Astrocyte of the spinal cord (primary cell): ENCODE results near the gene RAI14.

Experiments
- DNase-seq: peaks from one replicate; pipeline ENCODE4 v3.0.0; 2011; ENCODE audit warnings: low read depth, low spot score
- H3K4me3 ChIP-seq: 2 replicates; pipeline ENCODE4 v1.5.1; 2011; ENCODE audit warnings: low read depth, mild to moderate bottlenecking, low read length, moderate library complexity
- CTCF ChIP-seq: IDR thresholded peaks from 2 replicates; pipeline ENCODE4 v1.5.1; 2012; ENCODE audit warnings: low read depth, mild to moderate bottlenecking, low read length, inconsistent platforms
- in situ Hi-C: cut with HindIII; loops from 2 replicates; pipeline ENCODE4 v1.10.0; 2017; ENCODE audit warnings: low sequenced_read_pairs

The RAI14 gene

GRCh38 chr5:34857161-34857560 is 201.0 kb downstream of the RAI14 start:
- in situ Hi-C loops = no loop called here
- TF ChIP-seq CTCF = no peak
- no peak overlapping the region for H3K4me3 ChIP-seq
- DNase-seq = no peak

- no peak for TF ChIP-seq CTCF
- in situ Hi-C loops = no loop called here
- no peak overlapping the region for H3K4me3 ChIP-seq
- DNase-seq = no peak
These were observed 201.8 kb downstream of the RAI14 start for GRCh38 chr5:34857894-34858293.

GRCh38 chr5:34858790-34859189 is 202.7 kb downstream of the RAI14 start:
- no peak for TF ChIP-seq CTCF
- in situ Hi-C loops = no loop called here

GRCh38 chr5:34859253-34859652 is 203.1 kb downstream of the RAI14 start:
- DNase-seq = no peak
- in situ Hi-C loops = no loop called here
- TF ChIP-seq CTCF = no peak
- no peak overlapping the region for H3K4me3 ChIP-seq

More at GRCh38 chr5:34858790-34859189, 202.7 kb downstream of the RAI14 start:
- DNase-seq = no peak
- H3K4me3 ChIP-seq = no peak overlapping the region

- in situ Hi-C loops = no loop called here
- no peak overlapping the region for H3K4me3 ChIP-seq
- no peak for TF ChIP-seq CTCF
- no peak for DNase-seq
These were observed 207.8 kb downstream of the RAI14 start for GRCh38 chr5:34863946-34864345.

- no peak overlapping the region for H3K4me3 ChIP-seq
- no peak for TF ChIP-seq CTCF
- no peak for DNase-seq
- in situ Hi-C loops = no loop called here
These were observed 209.0 kb downstream of the RAI14 start for GRCh38 chr5:34865091-34865490.

- no peak for TF ChIP-seq CTCF
- no peak for DNase-seq
- in situ Hi-C loops = no loop called here
- H3K4me3 ChIP-seq = no peak overlapping the region
These were observed 210.9 kb downstream of the RAI14 start for GRCh38 chr5:34866989-34867471.
